ENCODE measurements around the gene RAD51B.

GRCh38 chr14:68394764-68395143, 575.2 kb downstream of the RAD51B start:
- no peak for TF ChIP-seq CTCF (conservative IDR thresholded peaks at IDR 0.05; ENCODE audit: low read depth, low read length)
- TF ChIP-seq EZH2 (IDR thresholded peaks at IDR 0.05; ENCODE audit: low read length, unreplicated experiment), result no peak

Data from PC-3 (cell line).